Nephron progenitor cell (in vitro differentiated cells): ENCODE measurements around the gene ABHD11.
A peak's percentile ranks its signal among the peaks of the same experiment; 100 is the strongest.

Experiments used
- DNase-seq: peaks from one replicate; pipeline ENCODE4 v3.0.0; 2021
- H3K27ac Mint-ChIP-seq: 2 replicates; pipeline ENCODE4 v1.8.0; 2021; ENCODE audit warnings: mild to moderate bottlenecking, moderate library complexity, mixed read lengths
- H3K27me3 Mint-ChIP-seq: 2 replicates; pipeline ENCODE4 v1.8.0; 2021; ENCODE audit warnings: mild to moderate bottlenecking, low read depth, mixed read lengths; ENCODE audit not compliant: poor library complexity
- H3K36me3 Mint-ChIP-seq: 2 replicates; pipeline ENCODE4 v1.8.0; 2021; ENCODE audit warnings: low read depth, mixed read lengths
- H3K4me1 Mint-ChIP-seq: 2 replicates; pipeline ENCODE4 v1.8.0; 2021; ENCODE audit warnings: mixed read lengths
- H3K4me3 Mint-ChIP-seq: 2 replicates; pipeline ENCODE4 v1.8.0; 2021; ENCODE audit warnings: mild to moderate bottlenecking, moderate library complexity, mixed read lengths
- H3K9me3 Mint-ChIP-seq: 2 replicates; pipeline ENCODE4 v1.8.0; 2021; ENCODE audit warnings: mild to moderate bottlenecking, moderate library complexity, mixed read lengths
- CTCF ChIP-seq: fragments of 200-600 bp; sonication (generic); IDR thresholded peaks from 2 replicates; pipeline ENCODE4 v1.5.0; 2021; ENCODE audit warnings: antibody characterized with exemption

ABHD11 gene

DNA sequence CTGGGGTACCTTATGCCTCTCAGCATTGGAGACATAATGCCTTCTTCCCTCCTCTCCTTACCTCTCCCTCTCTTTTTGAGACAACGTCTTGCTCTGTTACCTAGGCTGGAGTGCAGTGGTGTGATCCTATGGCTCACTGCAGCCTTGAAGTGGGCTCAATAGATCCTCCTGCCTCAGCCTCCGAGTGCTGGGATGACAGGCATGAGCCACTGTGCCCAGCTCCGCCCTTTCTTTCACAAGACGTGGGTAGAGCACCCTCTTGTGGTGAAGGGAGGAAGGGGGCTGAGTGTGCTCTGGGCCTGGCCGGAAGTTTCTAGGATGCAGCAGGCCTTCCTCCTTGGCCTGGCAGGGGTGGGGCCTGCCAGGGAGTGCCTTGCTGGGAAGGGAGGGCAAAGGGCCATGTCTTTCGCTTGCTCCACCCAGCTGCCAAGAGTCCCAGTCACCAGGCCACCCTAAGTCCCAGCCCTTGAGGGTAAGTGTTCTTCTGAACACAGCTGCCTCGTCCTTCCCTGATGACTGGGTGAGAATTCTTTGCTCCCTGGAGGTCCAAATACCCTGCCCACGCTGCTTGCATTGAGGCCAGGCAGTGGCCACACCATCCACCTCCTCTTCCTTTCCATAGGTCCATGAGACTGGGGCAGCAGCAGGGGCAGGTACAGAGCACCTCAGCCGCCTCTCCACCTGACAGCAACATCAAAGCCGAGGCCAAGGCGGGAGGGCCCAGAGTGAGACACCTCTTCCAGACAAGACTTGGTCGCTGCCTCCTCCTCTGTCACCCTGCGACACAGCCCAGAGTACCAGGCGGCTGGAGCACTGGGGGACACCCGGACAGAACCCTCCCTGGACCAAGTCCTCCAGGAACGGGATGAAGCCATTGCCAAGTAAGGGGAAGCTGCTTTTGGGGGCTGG, 3.7 kb downstream of the ABHD11 start:
- H3K9me3 Mint-ChIP-seq: no peaks in the 10 kb centered on the region
- no peak overlapping the region for H3K4me3 Mint-ChIP-seq

DNA sequence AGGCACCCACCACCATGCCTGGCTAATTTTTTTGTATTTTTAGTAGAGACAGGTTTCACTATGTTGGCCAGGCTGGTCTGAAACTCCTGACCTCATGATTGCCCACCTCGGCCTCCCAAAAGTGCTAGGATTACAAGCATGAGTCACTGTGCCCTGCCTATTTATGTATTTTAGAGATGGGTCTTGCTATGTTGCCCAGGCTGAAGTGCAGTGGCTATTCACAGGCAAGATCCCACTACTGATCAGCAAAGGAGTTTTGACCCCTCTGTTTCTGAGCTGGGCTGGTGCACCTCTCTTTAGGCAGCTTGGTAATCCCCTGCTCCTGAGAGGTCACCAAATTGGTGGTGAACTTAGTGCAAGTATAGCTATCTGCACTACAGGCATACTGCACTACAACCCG, 6.2 kb downstream of the ABHD11 start:
- Mint-ChIP-seq H3K4me3 (no peak overlapping the region), H3K27me3 (peaks cover 6% of the 10 kb centered on the region), H3K27ac (no peak overlapping the region), H3K36me3 (peaks cover 6% of the 10 kb centered on the region), H3K4me1 (peaks cover 15% of the 10 kb centered on the region), H3K9me3 (no peaks in the 10 kb centered on the region)
- TF ChIP-seq CTCF: no peak
- DNase-seq: no peak

More for the DNA sequence above, 3.7 kb downstream of the ABHD11 start:
- peak; percentile 80 for DNase-seq
- H3K36me3 Mint-ChIP-seq: peaks cover 6% of the 10 kb centered on the region
- H3K4me1 Mint-ChIP-seq: peaks cover 17% of the 10 kb centered on the region
- H3K27ac Mint-ChIP-seq: no peak overlapping the region
- TF ChIP-seq CTCF: peak; percentile 82
- H3K27me3 Mint-ChIP-seq: peaks cover 6% of the 10 kb centered on the region

- Mint-ChIP-seq H3K9me3 (no peaks in the 10 kb centered on the region), H3K36me3 (no peaks in the 10 kb centered on the region), H3K4me3 (no peak overlapping the region), H3K27me3 (peaks cover 5% of the 10 kb centered on the region), H3K4me1 (peaks cover 15% of the 10 kb centered on the region), H3K27ac (no peak overlapping the region)
- TF ChIP-seq CTCF: no peak
- no peak for DNase-seq
Observed at GRCh38 chr7:73730485-73730884, 8.1 kb downstream of the ABHD11 start.

GRCh38 chr7:73728551-73728950, 10.1 kb downstream of the ABHD11 start:
- no peak for DNase-seq
- no peak for TF ChIP-seq CTCF
- H3K4me3 Mint-ChIP-seq: no peak overlapping the region
- no peak overlapping the region for H3K27ac Mint-ChIP-seq
- peaks cover 15% of the 10 kb centered on the region for H3K4me1 Mint-ChIP-seq
- no peaks in the 10 kb centered on the region for H3K9me3 Mint-ChIP-seq
- no peaks in the 10 kb centered on the region for H3K36me3 Mint-ChIP-seq
- peaks cover 4% of the 10 kb centered on the region for H3K27me3 Mint-ChIP-seq

- H3K4me1 Mint-ChIP-seq: peaks cover 15% of the 10 kb centered on the region
- H3K36me3 Mint-ChIP-seq: no peaks in the 10 kb centered on the region
- TF ChIP-seq CTCF: no peak
- H3K27me3 Mint-ChIP-seq: peaks cover 4% of the 10 kb centered on the region
- H3K27ac Mint-ChIP-seq: no peak overlapping the region
- no peaks in the 10 kb centered on the region for H3K9me3 Mint-ChIP-seq
- H3K4me3 Mint-ChIP-seq: no peak overlapping the region
- no peak for DNase-seq
Observed at GRCh38 chr7:73727952-73728351, 10.7 kb downstream of the ABHD11 start.

GRCh38 chr7:73726083-73726466, 12.5 kb downstream of the ABHD11 start:
- peak; percentile 10 for TF ChIP-seq CTCF
- no peak overlapping the region for H3K4me3 Mint-ChIP-seq
- H3K36me3 Mint-ChIP-seq: no peaks in the 10 kb centered on the region
- peaks cover 22% of the 10 kb centered on the region for H3K4me1 Mint-ChIP-seq
- DNase-seq: no peak
- no peaks in the 10 kb centered on the region for H3K9me3 Mint-ChIP-seq
- peaks cover 9% of the 10 kb centered on the region for H3K27me3 Mint-ChIP-seq
- no peak overlapping the region for H3K27ac Mint-ChIP-seq
